HG02678 (cell line): Measurements from ENCODE around the gene PIK3IP1.

Source experiments
- ATAC-seq: cut with Tn5 transposase; IDR thresholded peaks from one replicate; pipeline ENCODE4 v1.9.1; 2021; ENCODE audit warnings: mild to moderate bottlenecking, moderate library complexity; ENCODE audit not compliant: unreplicated experiment

Gene PIK3IP1

GRCh38 chr22:31313366-31314147 lies 21.3 kb upstream of the PIK3IP1 start:
- ATAC-seq = no peak

- ATAC-seq = no peak
These were observed 15.9 kb upstream of the PIK3IP1 start for GRCh38 chr22:31308181-31308580.

GRCh38 chr22:31305194-31305593 lies 12.9 kb upstream of the PIK3IP1 start:
- no peak for ATAC-seq

- no peak for ATAC-seq
These were observed 10.2 kb upstream of the PIK3IP1 start for GRCh38 chr22:31302537-31302936.

- ATAC-seq = no peak
These were observed 9.7 kb upstream of the PIK3IP1 start for GRCh38 chr22:31302006-31302405.

- no peak for ATAC-seq
These were observed 8.6 kb upstream of the PIK3IP1 start for GRCh38 chr22:31300896-31301295.

GRCh38 chr22:31295831-31296657 lies 3.8 kb upstream of the PIK3IP1 start:
- ATAC-seq = no peak

GRCh38 chr22:31295360-31295759 lies 3.1 kb upstream of the PIK3IP1 start:
- no peak for ATAC-seq

- ATAC-seq = no peak
These were observed 630 bp downstream of the PIK3IP1 start for GRCh38 chr22:31291481-31292235.

GRCh38 chr22:31290494-31291471 lies 1.5 kb downstream of the PIK3IP1 start:
- ATAC-seq = peak; percentile 93

- no peak for ATAC-seq
These were observed 2.9 kb downstream of the PIK3IP1 start for GRCh38 chr22:31289344-31289743.

- ATAC-seq = no peak
These were observed 3.6 kb downstream of the PIK3IP1 start for GRCh38 chr22:31288496-31289240.

- ATAC-seq = no peak
These were observed 4.3 kb downstream of the PIK3IP1 start for GRCh38 chr22:31287818-31288495.

GRCh38 chr22:31286360-31287255 lies 5.7 kb downstream of the PIK3IP1 start:
- no peak for ATAC-seq

- no peak for ATAC-seq
These were observed 7.8 kb downstream of the PIK3IP1 start for GRCh38 chr22:31284281-31285155.

- no peak for ATAC-seq
These were observed 9.4 kb downstream of the PIK3IP1 start for GRCh38 chr22:31282748-31283468.
